ENCODE measurements around the gene CWF19L1. TPM values are rescaled to one million over a fixed set of nuclear protein-coding genes. Genes with fewer than 3 reads are reported as not detected.
A peak's percentile ranks its signal among the peaks of the same experiment; 100 is the strongest.

The CWF19L1 gene
- total RNA-seq, 1 experiment from 2014 or later, result 47.2 TPM

- peaks cover 91% of the 10 kb centered on the region for H3K79me2 ChIP-seq (ENCODE audit: low read length)
- no peaks in the 10 kb centered on the region for H4K20me1 ChIP-seq (ENCODE audit: insufficient read depth, low read depth, low read length)
- peak overlapping the region; percentile 89 for H3K27ac ChIP-seq (ENCODE audit: low read length)
- no peaks in the 10 kb centered on the region for H3K27me3 ChIP-seq (ENCODE audit: low read length)
- DNase-seq, result peak; percentile 73
- peaks cover 49% of the 10 kb centered on the region for H3K36me3 ChIP-seq (ENCODE audit: insufficient read depth, low read length)
- H3K4me2 ChIP-seq (ENCODE audit: low read depth, low read length, poor library complexity, severe bottlenecking), result peak overlapping the region; percentile 85
- H3K9me3 ChIP-seq (ENCODE audit: low read length), result no peaks in the 10 kb centered on the region
- peak overlapping the region; percentile 81 for H3K4me3 ChIP-seq (ENCODE audit: low read length)
- H2AFZ ChIP-seq (ENCODE audit: low read length), result no peak overlapping the region
- peak overlapping the region; percentile 93 for H3K9ac ChIP-seq (ENCODE audit: low read length)
- peaks cover 43% of the 10 kb centered on the region for H3K4me1 ChIP-seq (ENCODE audit: low read length)
- no peaks in the 10 kb centered on the region for H3K9me2 ChIP-seq (replicated peaks; ENCODE audit: insufficient read depth, low read length)
Observed at GRCh38 chr10:100184840-100185239, 82.6 kb downstream of the CWF19L1 start.

- no peaks in the 10 kb centered on the region for H3K9me2 ChIP-seq (replicated peaks; ENCODE audit: insufficient read depth, low read length)
- H3K9me3 ChIP-seq (ENCODE audit: low read length), result no peaks in the 10 kb centered on the region
- peak overlapping the region; percentile 93 for H3K9ac ChIP-seq (ENCODE audit: low read length)
- H3K4me1 ChIP-seq (ENCODE audit: low read length), result peaks cover 43% of the 10 kb centered on the region
- H3K79me2 ChIP-seq (ENCODE audit: low read length), result peaks cover 90% of the 10 kb centered on the region
- no peaks in the 10 kb centered on the region for H3K27me3 ChIP-seq (ENCODE audit: low read length)
- no peaks in the 10 kb centered on the region for H4K20me1 ChIP-seq (ENCODE audit: insufficient read depth, low read depth, low read length)
- H2AFZ ChIP-seq (ENCODE audit: low read length), result no peak overlapping the region
- H3K4me3 ChIP-seq (ENCODE audit: low read length), result peak overlapping the region; percentile 81
- H3K27ac ChIP-seq (ENCODE audit: low read length), result peak overlapping the region; percentile 89
- no peak for DNase-seq
- H3K4me2 ChIP-seq (ENCODE audit: low read depth, low read length, poor library complexity, severe bottlenecking), result peak overlapping the region; percentile 85
- H3K36me3 ChIP-seq (ENCODE audit: insufficient read depth, low read length), result peaks cover 45% of the 10 kb centered on the region; the same call in 1 of the 2 replicates
Observed at GRCh38 chr10:100184426-100184825, 83.0 kb downstream of the CWF19L1 start.

- H3K4me1 ChIP-seq (ENCODE audit: low read length), result peaks cover 41% of the 10 kb centered on the region
- H3K9me2 ChIP-seq (replicated peaks; ENCODE audit: insufficient read depth, low read length), result no peaks in the 10 kb centered on the region
- peak overlapping the region; percentile 85 for H3K4me2 ChIP-seq (ENCODE audit: low read depth, low read length, poor library complexity, severe bottlenecking)
- peak overlapping the region; percentile 93 for H3K9ac ChIP-seq (ENCODE audit: low read length)
- H3K4me3 ChIP-seq (ENCODE audit: low read length), result peak overlapping the region; percentile 81
- H4K20me1 ChIP-seq (ENCODE audit: insufficient read depth, low read depth, low read length), result no peaks in the 10 kb centered on the region
- H2AFZ ChIP-seq (ENCODE audit: low read length), result no peak overlapping the region
- H3K27ac ChIP-seq (ENCODE audit: low read length), result peak overlapping the region; percentile 89
- peaks cover 89% of the 10 kb centered on the region for H3K79me2 ChIP-seq (ENCODE audit: low read length)
- peaks cover 43% of the 10 kb centered on the region for H3K36me3 ChIP-seq (ENCODE audit: insufficient read depth, low read length)
- no peaks in the 10 kb centered on the region for H3K27me3 ChIP-seq (ENCODE audit: low read length)
- no peak for DNase-seq
- H3K9me3 ChIP-seq (ENCODE audit: low read length), result no peaks in the 10 kb centered on the region
Observed at GRCh38 chr10:100183481-100183880, 84.0 kb downstream of the CWF19L1 start.

GRCh38 chr10:100182908-100183307 is 84.5 kb downstream of the CWF19L1 start:
- Histone ChIP-seq H3K27ac (ENCODE audit: low read length) (peak overlapping the region; percentile 89; the same call in 1 of the 2 replicates), H3K79me2 (ENCODE audit: low read length) (peaks cover 89% of the 10 kb centered on the region)

More at GRCh38 chr10:100182908-100183307, 84.5 kb downstream of the CWF19L1 start:
- peaks cover 37% of the 10 kb centered on the region for H3K4me1 ChIP-seq (ENCODE audit: low read length)
- no peaks in the 10 kb centered on the region for H3K9me3 ChIP-seq (ENCODE audit: low read length)
- no peak overlapping the region for H3K9ac ChIP-seq (ENCODE audit: low read length)
- H3K36me3 ChIP-seq (ENCODE audit: insufficient read depth, low read length), result peaks cover 45% of the 10 kb centered on the region
- no peaks in the 10 kb centered on the region for H3K9me2 ChIP-seq (replicated peaks; ENCODE audit: insufficient read depth, low read length)
- H3K27me3 ChIP-seq (ENCODE audit: low read length), result no peaks in the 10 kb centered on the region
- no peaks in the 10 kb centered on the region for H4K20me1 ChIP-seq (ENCODE audit: insufficient read depth, low read depth, low read length)
- H2AFZ ChIP-seq (ENCODE audit: low read length), result no peak overlapping the region
- DNase-seq, result no peak
- H3K4me2 ChIP-seq (ENCODE audit: low read depth, low read length, poor library complexity, severe bottlenecking), result peak overlapping the region; percentile 85
- H3K4me3 ChIP-seq (ENCODE audit: low read length), result peak overlapping the region; percentile 81; the same call in 1 of the 2 replicates

Small RNA genes within 50 kb of the gene (small RNA-seq; reads per million reads assigned to genes)
- gene RNU6-422P, result not detected
- 22.6 reads per million, percentile 97 among the genes with 10 or more reads in this experiment for gene SNORA12

Other genes with a start within 250 kb of the CWF19L1 start
- not detected in 2 replicates for gene CPN1, start 185.8 kb downstream of the CWF19L1 start, total RNA-seq (2014; rRNA removed; shearing (Covaris generic); ENCODE audit: low replicate concordance)
- 8.3 and 9.0 TPM in 2 replicates for gene ERLIN1, start 81.6 kb downstream of the CWF19L1 start, total RNA-seq (2014; rRNA removed; shearing (Covaris generic); ENCODE audit: low replicate concordance)
- 27.8 and 37.3 TPM in 2 replicates for gene CHUK, start 38.0 kb downstream of the CWF19L1 start, total RNA-seq (2014; rRNA removed; shearing (Covaris generic); ENCODE audit: low replicate concordance)
- gene BLOC1S2, start 19.0 kb upstream of the CWF19L1 start, total RNA-seq (2014; rRNA removed; shearing (Covaris generic); ENCODE audit: low replicate concordance), result 65.1 and 121 TPM in 2 replicates
- gene PKD2L1, start 62.6 kb upstream of the CWF19L1 start, total RNA-seq (2014; rRNA removed; shearing (Covaris generic); ENCODE audit: low replicate concordance), result 0.07 and 0.25 TPM in 2 replicates
- gene SCD, start 79.6 kb upstream of the CWF19L1 start, total RNA-seq (2014; rRNA removed; shearing (Covaris generic); ENCODE audit: low replicate concordance), result 282 and 463 TPM in 2 replicates
- gene WNT8B, start 195.4 kb upstream of the CWF19L1 start, total RNA-seq (2014; rRNA removed; shearing (Covaris generic); ENCODE audit: low replicate concordance), result not detected in 2 replicates

Measured in Karpas-422 (cell line).